IPS DF 4.7 (cell line): Measurements from ENCODE around the gene PCDHGB3.
"Not testable (repeated sequence)": the region's sequence is repeated elsewhere in the genome, so short reads cannot be mapped to it uniquely, and the experiment has no call there.

Source experiments
- DNase-seq: peaks from one replicate; pipeline ENCODE4 v3.0.0-alpha.2; 2013; ENCODE audit warnings: low spot score; ENCODE audit errors: extremely low read depth

The PCDHGB3 gene

DNA sequence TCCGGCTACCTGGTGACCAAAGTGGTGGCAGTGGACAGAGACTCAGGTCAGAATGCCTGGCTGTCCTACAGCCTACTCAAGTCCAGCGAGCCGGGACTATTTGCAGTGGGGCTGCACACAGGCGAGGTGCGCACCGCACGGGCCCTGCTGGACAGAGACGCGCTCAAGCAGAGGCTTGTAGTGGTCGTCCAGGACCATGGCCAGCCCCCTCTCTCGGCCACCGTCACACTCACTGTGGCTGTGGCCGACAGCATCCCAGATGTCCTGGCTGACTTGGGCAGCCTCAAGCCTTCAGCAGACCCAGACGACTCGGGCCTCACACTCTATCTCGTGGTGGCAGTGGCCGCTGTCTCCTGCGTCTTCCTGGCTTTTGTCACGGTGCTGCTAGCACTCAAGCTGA lies 13.1 kb upstream of the PCDHGB3 start:
- no peak for DNase-seq

DNA sequence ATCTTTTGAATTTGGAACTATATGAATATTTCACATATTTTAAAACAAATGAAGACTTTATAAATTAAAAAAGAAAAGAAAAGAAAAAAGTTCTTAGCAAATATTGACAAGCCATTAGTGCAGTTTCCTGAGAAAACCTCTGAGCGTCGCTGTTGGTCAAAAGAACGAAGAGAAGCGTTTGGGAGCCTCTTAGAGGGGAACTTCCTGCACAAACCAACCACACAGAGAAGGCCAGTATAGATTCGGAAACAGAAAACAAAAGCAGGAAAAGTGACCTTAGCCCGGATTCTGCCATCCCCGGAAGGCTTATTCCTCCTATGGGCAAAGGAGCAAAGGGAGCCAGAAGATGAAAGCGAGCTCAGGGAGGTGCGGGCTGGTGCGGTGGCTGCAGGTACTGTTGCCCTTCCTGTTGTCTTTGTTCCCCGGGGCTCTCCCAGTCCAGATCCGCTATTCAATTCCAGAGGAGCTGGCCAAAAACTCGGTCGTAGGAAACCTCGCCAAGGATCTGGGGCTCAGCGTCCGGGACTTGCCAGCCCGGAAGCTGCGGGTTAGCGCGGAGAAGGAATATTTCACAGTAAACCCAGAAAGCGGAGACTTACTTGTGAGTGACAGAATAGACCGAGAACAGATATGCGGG lies 10.1 kb upstream of the PCDHGB3 start, which contains the start of gene PCDHGB2:
Gene PCDHGB2 (plus strand): TSS at position 205 of the 637 bp plus-strand sequence. CDS start 142 bp downstream, at position 347.
- DNase-seq: no peak

- DNase-seq: no peak
These were observed 9.4 kb upstream of the PCDHGB3 start for GRCh38 chr5:141360685-141361084.

DNA sequence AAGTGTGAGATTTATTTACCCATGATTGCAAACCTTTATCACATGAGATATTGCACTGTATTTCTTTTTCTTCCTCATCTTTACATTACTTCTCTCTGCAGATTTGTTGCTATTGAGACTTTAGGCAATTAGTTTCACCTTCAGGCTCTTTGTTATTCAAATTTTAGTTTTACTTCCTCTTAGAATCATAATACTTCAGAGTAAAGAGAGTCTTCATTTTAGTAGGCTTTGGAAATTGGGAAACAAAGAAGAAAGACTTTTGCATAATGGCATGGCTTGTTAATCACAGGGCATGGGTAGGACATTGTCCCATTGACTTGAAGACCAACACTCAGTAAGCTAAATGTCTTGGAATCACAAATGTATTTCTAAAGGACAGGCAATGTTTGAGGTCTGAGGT lies 7.3 kb upstream of the PCDHGB3 start:
- no peak for DNase-seq

DNA sequence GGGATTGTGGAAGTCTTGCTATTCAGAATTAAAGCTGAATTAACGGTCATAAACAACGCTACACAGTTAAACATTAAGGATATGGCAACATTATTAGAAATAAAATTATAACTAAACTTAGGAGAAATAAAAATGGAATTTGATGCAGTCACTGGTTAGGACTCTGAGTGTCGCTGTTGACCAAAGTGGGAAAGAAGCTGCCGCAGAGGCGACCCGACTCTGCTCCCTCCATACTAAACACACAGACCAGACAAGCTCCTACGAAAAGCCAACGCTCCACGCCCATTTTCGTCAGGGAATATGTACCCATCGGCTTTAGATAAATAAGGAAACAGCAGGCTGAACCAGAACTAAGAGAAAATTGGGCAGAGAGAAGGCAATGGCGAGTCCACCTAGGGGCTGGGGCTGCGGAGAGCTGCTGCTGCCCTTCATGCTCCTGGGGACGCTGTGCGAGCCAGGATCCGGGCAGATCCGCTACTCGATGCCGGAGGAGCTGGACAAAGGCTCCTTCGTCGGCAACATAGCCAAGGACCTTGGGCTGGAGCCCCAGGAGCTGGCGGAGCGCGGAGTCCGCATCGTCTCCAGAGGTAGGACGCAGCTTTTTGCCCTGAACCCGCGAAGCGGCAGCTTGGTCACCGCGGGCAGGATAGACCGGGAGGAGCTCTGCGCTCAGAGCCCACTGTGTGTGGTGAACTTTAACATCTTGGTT lies 5.9 kb upstream of the PCDHGB3 start, which contains the start of gene PCDHGA5:
Gene PCDHGA5 (plus strand): TSS at position 211 of the 709 bp plus-strand sequence. CDS start 169 bp downstream, at position 380.
- DNase-seq: no peak

DNA sequence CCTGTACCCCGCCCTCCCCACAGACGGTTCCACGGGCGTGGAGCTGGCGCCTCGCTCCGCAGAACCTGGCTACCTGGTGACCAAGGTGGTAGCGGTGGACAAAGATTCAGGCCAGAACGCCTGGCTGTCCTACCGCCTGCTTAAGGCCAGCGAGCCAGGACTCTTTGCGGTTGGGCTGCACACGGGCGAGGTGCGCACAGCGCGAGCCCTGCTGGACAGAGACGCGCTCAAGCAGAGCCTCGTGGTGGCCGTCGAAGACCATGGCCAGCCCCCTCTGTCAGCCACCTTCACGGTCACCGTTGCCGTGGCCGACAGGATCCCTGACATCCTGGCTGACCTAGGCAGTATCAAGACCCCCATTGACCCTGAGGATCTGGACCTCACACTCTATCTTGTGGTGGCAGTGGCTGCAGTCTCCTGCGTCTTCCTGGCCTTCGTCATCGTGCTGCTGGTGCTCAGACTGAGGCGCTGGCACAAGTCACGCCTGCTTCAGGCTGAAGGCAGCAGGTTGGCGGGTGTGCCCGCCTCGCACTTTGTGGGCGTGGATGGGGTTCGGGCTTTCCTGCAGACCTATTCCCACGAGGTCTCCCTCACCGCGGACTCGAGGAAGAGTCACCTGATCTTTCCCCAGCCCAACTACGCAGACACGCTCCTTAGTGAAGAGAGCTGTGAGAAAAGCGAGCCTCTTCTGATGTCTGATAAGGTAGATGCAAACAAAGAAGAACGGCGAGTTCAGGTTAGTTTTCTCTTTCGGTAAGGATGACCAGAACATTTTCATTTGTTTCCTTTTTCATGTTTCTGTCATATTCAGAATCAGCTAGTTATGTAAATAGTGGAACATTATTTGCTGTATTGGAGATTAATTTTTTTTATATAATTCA lies 3.8 kb upstream of the PCDHGB3 start:
- no peak for DNase-seq

DNA sequence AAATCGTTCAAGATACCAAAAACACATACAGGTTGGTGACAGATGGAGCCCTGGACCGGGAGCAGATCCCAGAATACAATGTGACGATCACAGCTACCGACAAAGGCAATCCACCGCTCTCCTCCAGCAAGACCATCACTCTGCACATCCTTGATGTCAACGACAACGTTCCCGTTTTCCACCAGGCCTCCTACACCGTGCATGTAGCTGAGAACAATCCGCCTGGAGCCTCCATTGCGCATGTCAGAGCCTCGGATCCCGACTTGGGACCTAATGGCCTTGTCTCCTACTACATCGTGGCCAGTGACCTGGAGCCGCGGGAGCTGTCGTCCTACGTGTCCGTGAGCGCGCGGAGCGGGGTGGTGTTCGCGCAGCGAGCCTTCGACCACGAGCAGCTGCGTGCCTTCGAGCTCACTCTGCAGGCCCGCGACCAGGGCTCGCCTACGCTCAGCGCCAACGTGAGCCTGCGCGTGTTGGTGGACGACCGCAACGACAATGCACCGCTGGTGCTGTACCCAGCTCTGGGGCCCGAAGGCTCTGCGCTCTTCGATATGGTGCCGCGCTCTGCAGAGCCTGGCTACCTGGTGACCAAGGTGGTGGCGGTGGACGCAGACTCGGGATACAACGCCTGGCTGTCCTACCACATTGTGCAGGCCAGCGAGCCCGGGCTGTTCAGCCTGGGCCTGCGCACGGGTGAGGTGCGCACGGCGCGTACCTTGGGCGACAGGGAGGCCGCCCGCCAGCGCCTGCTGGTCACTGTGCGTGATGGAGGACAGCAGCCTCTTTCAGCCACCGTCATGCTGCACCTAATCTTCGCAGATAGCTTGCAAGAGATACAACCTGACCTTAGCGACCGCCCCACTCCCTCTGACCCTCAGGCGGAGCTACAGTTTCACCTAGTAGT lies 1.8 kb downstream of the PCDHGB3 start:
- no peak for DNase-seq

DNA sequence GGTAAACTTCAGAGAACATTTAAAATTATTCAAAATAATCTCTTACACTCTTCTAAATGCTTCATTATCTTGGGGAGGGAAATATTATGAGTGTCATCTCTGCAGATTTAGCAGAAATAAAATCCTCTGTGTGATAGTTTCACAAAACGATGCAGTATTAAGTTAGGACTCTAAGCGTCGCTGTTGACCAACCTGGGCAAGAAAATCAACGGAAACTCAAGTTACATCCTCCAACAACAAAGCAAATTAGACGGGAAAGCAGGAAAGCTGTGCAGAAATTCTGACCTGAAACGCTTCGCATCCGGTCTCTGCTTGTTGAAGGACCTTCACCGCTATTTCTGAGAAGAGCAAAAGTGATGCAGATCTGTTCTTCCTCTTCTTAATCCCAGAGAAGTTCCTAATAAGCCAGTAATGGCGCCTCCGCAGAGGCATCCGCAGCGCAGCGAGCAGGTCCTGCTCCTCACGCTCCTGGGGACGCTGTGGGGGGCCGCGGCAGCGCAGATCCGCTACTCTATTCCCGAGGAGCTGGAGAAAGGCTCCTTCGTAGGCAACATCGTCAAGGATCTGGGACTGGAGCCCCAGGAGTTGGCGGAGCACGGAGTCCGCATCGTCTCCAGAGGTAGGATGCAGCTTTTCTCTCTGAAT lies 3.8 kb downstream of the PCDHGB3 start, which contains the start of gene PCDHGA6:
Gene PCDHGA6 (plus strand): TSS at position 219 of the 645 bp plus-strand sequence. CDS start 193 bp downstream, at position 412.
- no peak for DNase-seq

- no peak for DNase-seq
These were observed 4.6 kb downstream of the PCDHGB3 start for GRCh38 chr5:141374627-141375026.

- DNase-seq: not testable (repeated sequence)
These were observed 5.6 kb downstream of the PCDHGB3 start for GRCh38 chr5:141375444-141376155.

GRCh38 chr5:141382469-141383294 lies 12.6 kb downstream of the PCDHGB3 start, which contains the start of gene PCDHGA7:
Gene PCDHGA7 (plus strand): TSS chr5:141382742. CDS start chr5:141382900, 158 bp downstream.
- DNase-seq: no peak

DNA sequence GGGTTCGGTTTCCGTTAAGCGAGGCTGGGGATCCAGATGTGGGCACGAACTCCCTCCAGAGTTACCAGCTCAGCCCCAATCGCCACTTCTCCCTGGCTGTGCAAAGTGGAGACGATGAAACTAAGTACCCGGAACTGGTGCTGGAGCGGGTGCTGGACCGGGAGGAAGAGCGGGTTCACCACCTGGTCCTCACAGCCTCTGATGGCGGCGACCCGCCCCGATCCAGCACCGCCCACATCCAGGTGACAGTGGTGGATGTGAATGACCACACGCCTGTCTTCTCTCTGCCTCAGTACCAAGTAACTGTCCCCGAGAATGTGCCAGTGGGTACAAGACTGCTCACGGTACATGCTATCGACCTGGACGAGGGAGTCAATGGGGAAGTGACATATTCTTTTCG lies 13.3 kb downstream of the PCDHGB3 start:
- DNase-seq: no peak

DNA sequence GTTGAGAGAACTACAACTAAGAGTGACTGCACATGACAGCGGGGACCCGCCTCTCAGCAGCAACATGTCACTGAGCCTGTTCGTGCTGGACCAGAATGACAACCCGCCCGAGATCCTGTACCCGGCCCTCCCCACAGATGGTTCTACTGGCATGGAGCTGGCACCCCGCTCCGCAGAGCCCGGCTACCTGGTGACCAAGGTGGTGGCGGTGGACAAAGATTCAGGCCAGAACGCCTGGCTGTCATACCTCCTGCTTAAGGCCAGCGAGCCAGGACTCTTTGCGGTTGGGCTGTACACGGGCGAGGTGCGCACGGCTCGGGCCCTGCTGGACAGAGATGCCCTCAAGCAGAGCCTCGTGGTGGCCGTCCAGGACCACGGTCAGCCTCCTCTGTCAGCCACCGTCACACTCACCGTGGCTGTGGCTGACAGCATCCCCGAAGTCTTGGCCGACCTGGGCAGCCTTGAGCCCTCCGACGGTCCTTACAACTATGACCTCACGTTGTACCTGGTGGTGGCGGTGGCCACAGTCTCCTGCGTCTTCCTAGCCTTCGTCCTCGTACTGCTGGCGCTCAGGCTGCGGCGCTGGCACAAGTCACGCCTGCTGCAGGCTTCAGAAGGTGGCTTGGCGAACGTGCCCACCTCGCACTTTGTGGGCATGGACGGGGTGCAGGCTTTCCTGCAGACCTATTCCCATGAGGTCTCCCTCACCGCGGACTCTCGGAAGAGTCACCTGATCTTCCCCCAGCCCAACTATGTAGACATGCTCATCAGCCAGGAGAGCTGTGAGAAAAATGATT lies 14.6 kb downstream of the PCDHGB3 start:
- no peak for DNase-seq

GRCh38 chr5:141387557-141388311 lies 17.7 kb downstream of the PCDHGB3 start, which contains the start of gene PCDHGB4:
Gene PCDHGB4 (plus strand): TSS chr5:141387698. CDS start chr5:141387885, 187 bp downstream.
- DNase-seq: not testable (repeated sequence)

GRCh38 chr5:141388661-141389060 lies 18.6 kb downstream of the PCDHGB3 start:
- no peak for DNase-seq

DNA sequence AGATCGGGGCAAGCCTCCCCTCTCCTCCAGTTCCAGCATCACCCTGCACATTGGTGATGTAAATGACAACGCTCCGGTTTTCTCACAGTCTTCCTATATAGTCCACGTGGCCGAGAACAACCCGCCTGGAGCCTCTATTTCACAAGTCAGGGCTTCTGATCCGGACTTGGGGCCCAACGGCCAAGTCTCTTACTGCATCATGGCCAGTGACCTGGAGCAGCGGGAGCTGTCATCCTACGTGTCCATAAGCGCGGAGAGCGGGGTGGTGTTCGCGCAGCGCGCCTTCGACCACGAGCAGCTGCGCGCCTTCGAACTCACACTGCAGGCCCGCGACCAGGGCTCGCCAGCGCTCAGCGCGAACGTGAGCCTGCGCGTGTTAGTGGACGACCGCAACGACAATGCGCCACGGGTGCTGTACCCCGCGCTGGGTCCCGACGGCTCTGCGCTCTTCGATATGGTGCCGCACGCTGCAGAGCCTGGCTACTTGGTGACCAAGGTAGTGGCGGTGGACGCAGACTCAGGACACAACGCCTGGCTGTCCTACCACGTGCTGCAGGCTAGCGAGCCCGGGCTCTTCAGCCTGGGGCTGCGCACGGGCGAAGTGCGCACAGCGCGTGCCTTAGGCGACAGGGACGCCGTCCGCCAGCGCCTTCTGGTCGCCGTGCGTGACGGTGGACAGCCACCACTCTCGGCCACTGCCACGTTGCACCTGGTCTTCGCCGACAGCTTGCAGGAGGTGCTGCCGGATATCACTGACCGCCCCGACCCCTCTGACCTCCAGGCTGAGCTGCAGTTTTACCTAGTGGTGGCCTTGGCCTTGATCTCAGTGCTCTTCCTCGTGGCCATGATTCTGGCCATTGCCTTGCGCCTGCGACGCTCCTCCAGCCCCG lies 19.4 kb downstream of the PCDHGB3 start:
- no peak for DNase-seq
